Measurements from ENCODE around the gene CFAP99. TPM values are rescaled to one million over a fixed set of nuclear protein-coding genes. Genes with fewer than 3 reads are reported as not detected.

Gene CFAP99
- total and polyA plus RNA-seq, 2 of the 4 experiments (the other 2 are of a cell fraction): not detected

GRCh38 chr4:2411786-2412510, 6.8 kb upstream of the CFAP99 start:
- TF ChIP-seq CEBPB (IDR thresholded peaks at IDR 0.05; ENCODE audit: low read depth, low read length): no peak
- TF ChIP-seq RCOR1 (IDR thresholded peaks at IDR 0.05; ENCODE audit: insufficient replicate concordance, low read length): no peak
- TF ChIP-seq MXI1 (IDR thresholded peaks at IDR 0.05; ENCODE audit: borderline replicate concordance, low read depth, low read length): no peak
- TF ChIP-seq FOS (IDR thresholded peaks at IDR 0.05; ENCODE audit: low read depth, low read length): no peak
- H3K4ac ChIP-seq (ENCODE audit: low read depth, low read length): peak overlapping the region; percentile 75; the same call in 1 of the 2 replicates
- H3K14ac ChIP-seq (replicated peaks; ENCODE audit: low read depth, low read length): peak overlapping the region; percentile 64; the same call in 1 of the 2 replicates
- H3K23ac ChIP-seq (ENCODE audit: low read depth, low read length): no peak overlapping the region
- H3K79me1 ChIP-seq (ENCODE audit: low read depth in 1 of 2, low read length in 2 of 2): peaks cover 0 to 3% of the 10 kb centered on the region in 2 experiments; a peak in 1 of 4 replicates
- WGBS, 2 experiments (ENCODE audit: extremely low coverage in 2 of 2, insufficient read length in 1 of 2): 82% methylated on average over 5 of the region's 14 CpGs; no CpG with 5 or more reads in 1 of the 2 experiments
- no peak for DNase-seq
- peak overlapping the region; percentile 86 for H2AFZ ChIP-seq (replicated peaks; ENCODE audit: low read length, poor library complexity)
- H3K27ac ChIP-seq (ENCODE audit: insufficient read depth, low read length): no peak overlapping the region
- no peak overlapping the region for H4K5ac ChIP-seq (ENCODE audit: low read depth, low read length)
- ATAC-seq (ENCODE audit: low read depth): no peak
- H3K18ac ChIP-seq (ENCODE audit: low read depth, low read length): no peak overlapping the region
- intact Hi-C loops (cut with micrococcal nuclease) (loop anchor here (10.0 kb wide), 1 partner anchor 147 kb away; the partner anchor contains the start of gene MXD4), in situ Hi-C loops (cut with MboI; ENCODE audit: low sequenced_read_pairs) (no loop called here), dilution Hi-C loops (cut with HindIII; ENCODE audit: low sequenced_read_pairs, unreplicated experiment) (no loop called here)
- H2AK9ac ChIP-seq (replicated peaks; ENCODE audit: low read depth, low read length, poor library complexity): peak overlapping the region; percentile 39
- H4K8ac ChIP-seq (ENCODE audit: low read depth in 2 of 2, low read length in 2 of 2): peak overlapping the region; percentile 50 to 54; a peak in 2 of 4 replicates
- H3K9me1 ChIP-seq (ENCODE audit: insufficient read depth, low read length): peaks cover 14% of the 10 kb centered on the region
- 0 out of 2 replicates have a peak overlapping the region, but pooled peaks have one; percentile 35 for H2BK20ac ChIP-seq (ENCODE audit: low read depth, low read length)
- H3K4me1 ChIP-seq (ENCODE audit: control insufficient read depth, insufficient read depth, low read length): peaks cover 15% of the 10 kb centered on the region
- H3K4me2 ChIP-seq (ENCODE audit: low read depth, low read length): no peak overlapping the region
- H2BK5ac ChIP-seq (ENCODE audit: low read depth, low read length, poor library complexity, severe bottlenecking): no peak overlapping the region
- H2AK5ac ChIP-seq (ENCODE audit: low read depth, low read length): peak overlapping the region; percentile 31; the same call in 1 of the 2 replicates
- no peaks in the 10 kb centered on the region for H4K20me1 ChIP-seq (ENCODE audit: insufficient read depth, low read length)
- H3K27me3 ChIP-seq (ENCODE audit: control insufficient read depth, insufficient read depth, low read length): peaks cover 19% of the 10 kb centered on the region
- ChIA-PET POLR2A (ENCODE audit: unreplicated experiment) (no interaction called here), CTCF (interaction anchor here (0.6 kb wide), 1 partner anchor 15 kb away, joined by 3 read pairs; no protein-coding TSS in a partner anchor)
- H3K4me3 ChIP-seq (ENCODE audit: insufficient read depth, low read depth, low read length): no peak overlapping the region
- H4K91ac ChIP-seq (ENCODE audit: insufficient read depth, low read depth, low read length): no peak overlapping the region
- no peak overlapping the region for H3K9ac ChIP-seq (ENCODE audit: low read depth, low read length)
- no peak overlapping the region; the same call in 1 of the 2 replicates for H2BK120ac ChIP-seq (ENCODE audit: low read depth, low read length)
- no peak overlapping the region for H3K56ac ChIP-seq (ENCODE audit: extremely low read depth, insufficient read depth, low read length)
- no peaks in the 10 kb centered on the region for H3K9me3 ChIP-seq (ENCODE audit: control insufficient read depth, insufficient read depth, low read length)
- H3K36me3 ChIP-seq (ENCODE audit: control insufficient read depth, insufficient read depth, low read length): no peaks in the 10 kb centered on the region
- H2BK15ac ChIP-seq (ENCODE audit: low read depth, low read length): no peak overlapping the region
- BruUV-seq (replicated peaks): no TSS peak

Measured in IMR-90 (cell line).